GM23338 (cell line): ENCODE data around the gene FGD4. TPM values are rescaled to one million over a fixed set of nuclear protein-coding genes. Genes with fewer than 3 reads are reported as not detected.
A peak's percentile ranks its signal among the peaks of the same experiment; 100 is the strongest.
"Not testable (repeated sequence)": the region's sequence is repeated elsewhere in the genome, so short reads cannot be mapped to it uniquely, and the experiment has no call there.

Experiments
- ATAC-seq: fragments of 200-7000 bp; cut with Tn5 transposase; 3 replicates; pipeline ENCODE4 v1.9.1; 2020
- DNase-seq: peaks from one replicate; pipeline ENCODE4 v3.0.0-alpha.2; 2015; ENCODE audit warnings: low spot score
- H2AFZ ChIP-seq: fragments of 200-600 bp; sonication (generic); 2 replicates; pipeline ENCODE4 v1.8.0; 2016; ENCODE audit warnings: antibody characterized with exemption, mild to moderate bottlenecking, moderate library complexity
- H3F3A ChIP-seq: fragments of 200-600 bp; sonication (generic); replicated peaks from 2 replicates; pipeline ENCODE4 v1.8.0; 2017; ENCODE audit warnings: antibody characterized with exemption, mixed run types, low read depth
- H3K27ac ChIP-seq: fragments of 200-600 bp; sonication (generic); 2 replicates; pipeline ENCODE4 v1.6.1; 2016; ENCODE audit warnings: low read depth
- H3K27me3 ChIP-seq: fragments of 200-600 bp; sonication (generic); 2 replicates; pipeline ENCODE4 v1.8.0; 2016; ENCODE audit warnings: mild to moderate bottlenecking, mixed run types, moderate library complexity; ENCODE audit not compliant: insufficient read depth
- H3K36me3 ChIP-seq: fragments of 200-600 bp; sonication (generic); 2 replicates; pipeline ENCODE4 v1.8.0; 2016; ENCODE audit warnings: mild to moderate bottlenecking; ENCODE audit not compliant: insufficient read depth
- H3K4me1 ChIP-seq: fragments of 200-600 bp; sonication (generic); 2 replicates; pipeline ENCODE4 v1.8.0; 2016; ENCODE audit warnings: mild to moderate bottlenecking, moderate library complexity; ENCODE audit not compliant: insufficient read depth
- H3K4me2 ChIP-seq: fragments of 200-600 bp; sonication (generic); 2 replicates; pipeline ENCODE4 v1.7.1; 2017; ENCODE audit warnings: mixed run types
- H3K4me3 ChIP-seq: fragments of 200-600 bp; sonication (generic); 2 replicates; pipeline ENCODE4 v1.6.1; 2016; ENCODE audit warnings: mixed run types
- H3K79me2 ChIP-seq: fragments of 200-600 bp; sonication (generic); replicated peaks from 2 replicates; pipeline ENCODE4 v1.8.0; 2017; ENCODE audit warnings: mild to moderate bottlenecking; ENCODE audit not compliant: insufficient read depth
- H3K9me2 ChIP-seq: fragments of 200-600 bp; sonication (generic); 2 replicates; pipeline ENCODE4 v1.8.0; 2017; ENCODE audit not compliant: insufficient read depth
- H4K20me1 ChIP-seq: fragments of 200-600 bp; sonication (generic); replicated peaks from 2 replicates; pipeline ENCODE4 v1.8.0; 2017; ENCODE audit warnings: mild to moderate bottlenecking; ENCODE audit not compliant: insufficient read depth
- H3K27ac Mint-ChIP-seq: 2 replicates; pipeline ENCODE4 v1.8.0; 2020; ENCODE audit warnings: inconsistent platforms, mild to moderate bottlenecking, moderate library complexity, mixed read lengths
- H3K27me3 Mint-ChIP-seq: 3 replicates; pipeline ENCODE4 v1.8.0; 2022; ENCODE audit warnings: low read depth, mild to moderate bottlenecking, moderate library complexity, mixed read lengths, inconsistent platforms; ENCODE audit not compliant: insufficient read depth, poor library complexity
- H3K36me3 Mint-ChIP-seq: 3 replicates; pipeline ENCODE4 v1.8.0; 2021; ENCODE audit warnings: low read depth, mild to moderate bottlenecking, inconsistent platforms, moderate library complexity, mixed read lengths
- H3K4me1 Mint-ChIP-seq: 3 replicates; pipeline ENCODE4 v1.8.0; 2020; ENCODE audit warnings: mild to moderate bottlenecking, inconsistent platforms, mixed read lengths
- H3K4me3 Mint-ChIP-seq: 3 replicates; pipeline ENCODE4 v1.8.0; 2021; ENCODE audit warnings: moderate library complexity, mild to moderate bottlenecking, inconsistent platforms, mixed read lengths
- H3K9me3 Mint-ChIP-seq: 3 replicates; pipeline ENCODE4 v1.8.0; 2020; ENCODE audit warnings: moderate library complexity, mild to moderate bottlenecking, inconsistent platforms, mixed read lengths
- CTCF ChIP-seq, 2 experiments: fragments of 200-600 bp in 1 of 2; sonication (generic) in 1 of 2; conservative IDR thresholded peaks; 2 replicates each; pipeline versions ENCODE4 v1.5.1 to v1.6.1; 2016 to 2017; ENCODE audit warnings: antibody characterized with exemption in 2 of 2, low read depth in 2 of 2, mild to moderate bottlenecking in 2 of 2, moderate library complexity in 1 of 2
- ETS1 ChIP-seq: IDR thresholded peaks from 2 replicates; pipeline ENCODE4 v1.6.1; 2016; ENCODE audit warnings: antibody characterized with exemption
- POLR2AphosphoS5 ChIP-seq: IDR thresholded peaks from 2 replicates; pipeline ENCODE4 v1.6.1; 2016; ENCODE audit warnings: antibody characterized with exemption, low read depth
- REST ChIP-seq: IDR thresholded peaks from one replicate; pipeline ENCODE4 v1.6.1; 2018; ENCODE audit warnings: antibody characterized with exemption; ENCODE audit not compliant: unreplicated experiment
- STAT1 ChIP-seq: IDR thresholded peaks from one replicate; pipeline ENCODE4 v1.6.1; 2016; ENCODE audit warnings: antibody characterized with exemption; ENCODE audit not compliant: unreplicated experiment
- ZNF114 ChIP-seq: fragments of 250-450 bp; sonication (Bioruptor Pico); IDR thresholded peaks from 2 replicates; pipeline ENCODE4 v1.5.0; 2020; ENCODE audit warnings: mild to moderate bottlenecking, moderate library complexity
- polyA plus RNA-seq: library from polyadenylated mRNA; unstranded; fragments of >200 nt; fragmentation: Nextera tagmentation; extraction: Ambion mirVana; gene quantifications from 2 replicates; pipeline ENCODE4 v1.2.1, GENCODE V29; 2016
- total RNA-seq: library from RNA; depleted of rRNA; stranded (reverse); fragments of >200 nt; shearing (Covaris generic); gene quantifications from 2 replicates; pipeline ENCODE4 v1.2.3, GENCODE V29; 2014

FGD4 gene
- total and polyA plus RNA-seq, 2 experiments from 2014 or later = 24.3 to 54.3 TPM

- ATAC-seq = no peak
- H3K27ac Mint-ChIP-seq = no peak overlapping the region
- Histone ChIP-seq H3K79me2 (peaks cover 100% of the 10 kb centered on the region), H3F3A (0 out of 2 replicates have a peak, but pooled peaks cover 4% of the 10 kb centered on the region), H3K4me2 (no peak overlapping the region), H3K27ac (no peak overlapping the region), H4K20me1 (peaks cover 45% of the 10 kb centered on the region; the same call in 1 of the 2 replicates), H3K9me2 (no peaks in the 10 kb centered on the region), H3K27me3 (no peaks in the 10 kb centered on the region), H3K4me3 (no peak overlapping the region), H3K36me3 (no peaks in the 10 kb centered on the region), H2AFZ (no peak overlapping the region), H3K4me1 (peaks cover 39% of the 10 kb centered on the region)
- no peak overlapping the region for H3K4me3 Mint-ChIP-seq
- peaks cover 63% of the 10 kb centered on the region for H3K4me1 Mint-ChIP-seq
- no peaks in the 10 kb centered on the region for H3K9me3 Mint-ChIP-seq
- H3K36me3 Mint-ChIP-seq = no peaks in the 10 kb centered on the region
- peaks cover 5% of the 10 kb centered on the region for H3K27me3 Mint-ChIP-seq
- DNase-seq = no peak
- TF ChIP-seq REST = no peak
- TF ChIP-seq ETS1 = no peak
These were observed 109.3 kb downstream of the FGD4 start for GRCh38 chr12:32508626-32509025.

GRCh38 chr12:32509328-32510091 is 110.2 kb downstream of the FGD4 start:
- DNase-seq = no peak
- Histone ChIP-seq H3K9me2 (no peaks in the 10 kb centered on the region), H4K20me1 (peaks cover 47% of the 10 kb centered on the region), H3K27me3 (no peaks in the 10 kb centered on the region), H3K4me2 (no peak overlapping the region), H2AFZ (no peak overlapping the region), H3K36me3 (no peaks in the 10 kb centered on the region), H3K79me2 (peaks cover 100% of the 10 kb centered on the region), H3K27ac (no peak overlapping the region), H3F3A (0 out of 2 replicates have a peak, but pooled peaks cover 4% of the 10 kb centered on the region), H3K4me3 (no peak overlapping the region), H3K4me1 (peaks cover 31% of the 10 kb centered on the region)
- peak; percentile 34 for ATAC-seq
- H3K4me1 Mint-ChIP-seq = peaks cover 58% of the 10 kb centered on the region
- no peaks in the 10 kb centered on the region for H3K36me3 Mint-ChIP-seq
- no peak overlapping the region for H3K4me3 Mint-ChIP-seq
- no peak overlapping the region; the same call in 1 of the 2 replicates for H3K27ac Mint-ChIP-seq
- H3K9me3 Mint-ChIP-seq = no peaks in the 10 kb centered on the region
- no peak for TF ChIP-seq CTCF (conservative IDR thresholded peaks at IDR 0.05; ENCODE audit: low read depth in 2 of 2)
- no peak for TF ChIP-seq ETS1
- no peak for TF ChIP-seq ZNF114
- no peak for TF ChIP-seq POLR2AphosphoS5
- TF ChIP-seq STAT1 = no peak
- peak; percentile 43 for TF ChIP-seq REST
- peaks cover 5% of the 10 kb centered on the region for H3K27me3 Mint-ChIP-seq

GRCh38 chr12:32511976-32512375 is 112.6 kb downstream of the FGD4 start:
- not testable (repeated sequence) for H3K4me2 ChIP-seq, H3K4me3 ChIP-seq, H3K9me2 ChIP-seq, H2AFZ ChIP-seq, ATAC-seq, H3K27me3 Mint-ChIP-seq, H3K27ac Mint-ChIP-seq, H3F3A ChIP-seq, H3K36me3 Mint-ChIP-seq, H3K9me3 Mint-ChIP-seq, H3K27ac ChIP-seq, H3K36me3 ChIP-seq, H3K27me3 ChIP-seq, H3K4me3 Mint-ChIP-seq, DNase-seq
- H3K4me1 Mint-ChIP-seq = peaks cover 59% of the 10 kb centered on the region
- peaks cover 49% of the 10 kb centered on the region for H4K20me1 ChIP-seq
- peaks cover 36% of the 10 kb centered on the region for H3K4me1 ChIP-seq
- peaks cover 100% of the 10 kb centered on the region for H3K79me2 ChIP-seq
